WTC11 (cell line): ENCODE results near the gene TMEM9. TPM values are rescaled to one million over a fixed set of nuclear protein-coding genes. Genes with fewer than 3 reads are reported as not detected.

Source experiments
- ATAC-seq: fragments of 200-7000 bp; cut with Tn5 transposase; 2 replicates; pipeline ENCODE4 v1.10.0; 2021; ENCODE audit warnings: mild to moderate bottlenecking, moderate library complexity
- CTCF ChIA-PET: fragments of 300-600 bp; sonication (Branson Sonifier 250); formaldehyde crosslinking; loops from one replicate; lab custom pipeline; 2021; ENCODE audit warnings: antibody characterized with exemption; lab: Charles Lee
- POLR2A ChIA-PET: fragments of 350-600 bp; sonication (Branson Sonifier 250); formaldehyde crosslinking; loops from one replicate; lab custom pipeline; 2021; ENCODE audit warnings: antibody characterized with exemption; lab: Charles Lee
- DNase-seq: peaks from one replicate; pipeline ENCODE4 v3.0.0; 2021; ENCODE audit warnings: low spot score
- H3K27ac Mint-ChIP-seq: 2 replicates; pipeline ENCODE4 v1.8.0; 2021; ENCODE audit warnings: mixed read lengths
- H3K27me3 Mint-ChIP-seq: 2 replicates; pipeline ENCODE4 v1.8.0; 2021; ENCODE audit warnings: low read depth, mild to moderate bottlenecking, moderate library complexity, mixed read lengths
- H3K36me3 Mint-ChIP-seq: 2 replicates; pipeline ENCODE4 v1.8.0; 2021; ENCODE audit warnings: mixed read lengths
- H3K4me1 Mint-ChIP-seq: 2 replicates; pipeline ENCODE4 v1.8.0; 2022; ENCODE audit warnings: mixed read lengths
- H3K4me3 Mint-ChIP-seq: 2 replicates; pipeline ENCODE4 v1.8.0; 2021; ENCODE audit warnings: mild to moderate bottlenecking, moderate library complexity, mixed read lengths
- H3K9me3 Mint-ChIP-seq: 2 replicates; pipeline ENCODE4 v1.8.0; 2021; ENCODE audit warnings: mixed read lengths
- ARID4B ChIP-seq: sonication (generic); formaldehyde crosslinking; IDR thresholded peaks from 2 replicates; pipeline ENCODE4 v1.8.0; 2023; ENCODE audit warnings: missing genetic modification reagents, mild to moderate bottlenecking, borderline replicate concordance
- ERG ChIP-seq: fragments of 250-450 bp; sonication (Bioruptor Pico); IDR thresholded peaks from 2 replicates; pipeline ENCODE4 v1.8.0; 2021; ENCODE audit warnings: mild to moderate bottlenecking
- FOXP4 ChIP-seq: sonication (generic); formaldehyde crosslinking; IDR thresholded peaks from 2 replicates; pipeline ENCODE4 v1.8.0; 2022; ENCODE audit warnings: mild to moderate bottlenecking, missing genetic modification reagents
- JUN ChIP-seq: sonication (generic); formaldehyde crosslinking; IDR thresholded peaks from 2 replicates; pipeline ENCODE4 v1.8.0; 2023; ENCODE audit warnings: mild to moderate bottlenecking, missing genetic modification reagents
- OVOL2 ChIP-seq: fragments of 250-450 bp; sonication (Bioruptor Pico); IDR thresholded peaks from 2 replicates; pipeline ENCODE4 v1.9.0; 2021; ENCODE audit warnings: mild to moderate bottlenecking, borderline replicate concordance
- STAT6 ChIP-seq: sonication (generic); formaldehyde crosslinking; conservative IDR thresholded peaks from 2 replicates; pipeline ENCODE4 v1.8.1; 2023; ENCODE audit warnings: mild to moderate bottlenecking, low read depth, missing genetic modification reagents, moderate library complexity
- TEAD1 ChIP-seq: sonication (generic); formaldehyde crosslinking; IDR thresholded peaks from 2 replicates; pipeline ENCODE4 v1.8.0; 2022; ENCODE audit warnings: mild to moderate bottlenecking, missing genetic modification reagents
- ZNF317 ChIP-seq: sonication (generic); formaldehyde crosslinking; IDR thresholded peaks from 2 replicates; pipeline ENCODE4 v1.8.1; 2023; ENCODE audit warnings: low read depth, mild to moderate bottlenecking, moderate library complexity, missing genetic modification reagents, borderline replicate concordance
- ZNF423 ChIP-seq: fragments of 250-450 bp; sonication (Bioruptor Pico); IDR thresholded peaks from 2 replicates; pipeline ENCODE4 v2.1.2; 2022; ENCODE audit warnings: mild to moderate bottlenecking, moderate library complexity
- ZNF671 ChIP-seq: fragments of 250-450 bp; sonication (Bioruptor Pico); IDR thresholded peaks from 2 replicates; pipeline ENCODE4 v1.8.0; 2021; ENCODE audit warnings: mild to moderate bottlenecking
- total RNA-seq: library from RNA; stranded (reverse); gene quantifications from 3 replicates; pipeline ENCODE4 v1.2.3, GENCODE V29; 2021
- TF ChIP-seq, protein P1 (sequence below): sonication (generic); formaldehyde crosslinking; IDR thresholded peaks from 2 replicates; pipeline ENCODE4 v1.8.1; 2023; ENCODE audit warnings: mild to moderate bottlenecking, moderate library complexity, missing genetic modification reagents

TMEM9 gene
- total RNA-seq, 1 experiment from 2014 or later, result 97.5 TPM

- no peak for TF ChIP-seq FOXP4 (CRISPR knock-in tag)
- no peak for TF ChIP-seq STAT6
- TF ChIP-seq JUN, result no peak
- TF ChIP-seq ZNF317 (CRISPR knock-in tag), result no peak
- TF ChIP-seq, protein P1, sequence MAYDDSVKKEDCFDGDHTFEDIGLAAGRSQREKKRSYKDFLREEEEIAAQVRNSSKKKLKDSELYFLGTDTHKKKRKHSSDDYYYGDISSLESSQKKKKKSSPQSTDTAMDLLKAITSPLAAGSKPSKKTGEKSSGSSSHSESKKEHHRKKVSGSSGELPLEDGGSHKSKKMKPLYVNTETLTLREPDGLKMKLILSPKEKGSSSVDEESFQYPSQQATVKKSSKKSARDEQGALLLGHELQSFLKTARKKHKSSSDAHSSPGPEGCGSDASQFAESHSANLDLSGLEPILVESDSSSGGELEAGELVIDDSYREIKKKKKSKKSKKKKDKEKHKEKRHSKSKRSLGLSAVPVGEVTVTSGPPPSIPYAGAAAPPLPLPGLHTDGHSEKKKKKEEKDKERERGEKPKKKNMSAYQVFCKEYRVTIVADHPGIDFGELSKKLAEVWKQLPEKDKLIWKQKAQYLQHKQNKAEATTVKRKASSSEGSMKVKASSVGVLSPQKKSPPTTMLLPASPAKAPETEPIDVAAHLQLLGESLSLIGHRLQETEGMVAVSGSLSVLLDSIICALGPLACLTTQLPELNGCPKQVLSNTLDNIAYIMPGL (CRISPR knock-in tag), result no peak
- no peak for TF ChIP-seq TEAD1
- TF ChIP-seq ERG (CRISPR knock-in tag), result no peak
- no peak for TF ChIP-seq ARID4B
These were observed 48.6 kb downstream of the TMEM9 start (continued) for GRCh38 chr1:201105688-201106087.

- DNase-seq (no peak), ATAC-seq (peak; percentile 27; the same call in 1 of the 2 replicates)
- Mint-ChIP-seq H3K9me3 (no peaks in the 10 kb centered on the region), H3K27ac (no peak overlapping the region), H3K27me3 (peaks cover 7% of the 10 kb centered on the region), H3K4me3 (no peak overlapping the region), H3K4me1 (peaks cover 8% of the 10 kb centered on the region), H3K36me3 (no peaks in the 10 kb centered on the region)
- CTCF ChIA-PET, result interaction anchor here (1.0 to 2.4 kb wide), 4 partner anchors 9 to 132 kb away, joined by 5 to 10 read pairs (median 6); no protein-coding TSS in a partner anchor
- no peak for TF ChIP-seq ZNF671 (CRISPR knock-in tag)
- TF ChIP-seq, protein P1 (CRISPR knock-in tag), result no peak
- TF ChIP-seq ZNF423 (CRISPR knock-in tag), result no peak
- no peak for TF ChIP-seq OVOL2 (CRISPR knock-in tag)
- POLR2A ChIA-PET, result no interaction called here
These were observed 50.1 kb downstream of the TMEM9 start for GRCh38 chr1:201104141-201104540.
